PFSK-1 (cell line): ENCODE data around the gene LCOR.

ENCODE experiments used
- POLR2AphosphoS5 ChIP-seq: IDR thresholded peaks from 2 replicates; pipeline ENCODE4 v1.6.1; 2012; ENCODE audit warnings: low read depth, mild to moderate bottlenecking, control low read depth, low read length, moderate library complexity
- REST ChIP-seq, 2 experiments: IDR thresholded peaks; 2 replicates each; pipeline versions ENCODE4 v1.6.1 to v1.8.0; 2011 to 2012; ENCODE audit warnings: low read depth in 2 of 2, low read length in 2 of 2, control low read depth in 1 of 2, inconsistent platforms in 1 of 2, mild to moderate bottlenecking in 1 of 2, moderate library complexity in 1 of 2; ENCODE audit not compliant: insufficient read depth in 1 of 2
- SIN3A ChIP-seq: IDR thresholded peaks from 2 replicates; pipeline ENCODE4 v1.6.1; 2012; ENCODE audit warnings: mild to moderate bottlenecking, low read length, moderate library complexity, borderline replicate concordance; ENCODE audit not compliant: insufficient read depth
- TAF1 ChIP-seq: IDR thresholded peaks from 2 replicates; pipeline ENCODE4 v1.6.1; 2012; ENCODE audit warnings: low read length, control low read depth, borderline replicate concordance; ENCODE audit not compliant: insufficient read depth

- TF ChIP-seq SIN3A (no peak), TAF1 (no peak), POLR2AphosphoS5 (no peak), REST (IDR thresholded peaks at IDR 0.05; ENCODE audit: insufficient read depth in 1 of 2, low read depth in 2 of 2, low read length in 2 of 2) (no peak)
Measured at GRCh38 chr10:97001183-97001991, 169.3 kb downstream of the LCOR start.
